ENCODE measurements around the gene LGALSL.

- TF ChIP-seq EP300 (IDR thresholded peaks at IDR 0.05; ENCODE audit: low read depth) (no peak), CTCF (IDR thresholded peaks at IDR 0.05) (no peak), POLR2AphosphoS5 (IDR thresholded peaks at IDR 0.05) (no peak), POLR2A (IDR thresholded peaks at IDR 0.05) (no peak)
These were observed 9.2 kb downstream of the LGALSL start for GRCh38 chr2:64462940-64463700.

All from transverse colon (tissue), 4 donors.